Omental fat pad (tissue), 4 donors: ENCODE measurements around the gene RPRD1B. TPM values are rescaled to one million over a fixed set of nuclear protein-coding genes. Genes with fewer than 3 reads are reported as not detected.
A peak's percentile ranks its signal among the peaks of the same experiment; 100 is the strongest.

Experiments
- ATAC-seq: fragments of 150-250 bp; one replicate; pipeline ENCODE4 v1.9.1; 2016; ENCODE audit warnings: mild to moderate bottlenecking, moderate library complexity; ENCODE audit not compliant: low FRiP score
- DNase-seq: peaks from one replicate; pipeline ENCODE4 v3.0.0-alpha.2; 2019; ENCODE audit warnings: low spot score
- CTCF ChIP-seq, 3 donors: fragments of 450-650 bp; IDR thresholded peaks; one replicate each; pipeline ENCODE4 v1.5.1; 2016 to 2017; ENCODE audit warnings: antibody characterized with exemption in 3 of 3, mild to moderate bottlenecking in 3 of 3, moderate library complexity in 2 of 3
- total RNA-seq, 4 donors: library from RNA; depleted of rRNA; stranded (reverse); fragments of >200 nt; gene quantifications; one replicate each; pipeline ENCODE4 v1.1.0, GENCODE V29; 2016

Gene RPRD1B
- total RNA-seq = 10 to 100 TPM; 24.1 to 33.5 (median 28.2) TPM

GRCh38 chr20:38033330-38034107, at the start of gene RPRD1B, which contains the start of gene TTI1:
RPRD1B (plus strand) TSS chr20:38033746; CDS start chr20:38033948, 202 bp downstream.
TTI1 (minus strand) TSS chr20:38033456; CDS start chr20:38013816, 19,640 bp downstream.
- TF ChIP-seq CTCF (IDR thresholded peaks at IDR 0.05) = no peak
- ATAC-seq = peak; percentile 91
- DNase-seq = peak; percentile 80

- ATAC-seq = no peak
- no peak for TF ChIP-seq CTCF (IDR thresholded peaks at IDR 0.05)
- no peak for DNase-seq
Observed at GRCh38 chr20:37984018-37984785, 49.3 kb upstream of the RPRD1B start.

GRCh38 chr20:37986044-37986858, 47.3 kb upstream of the RPRD1B start:
- no peak for ATAC-seq
- no peak for TF ChIP-seq CTCF (IDR thresholded peaks at IDR 0.05)
- no peak for DNase-seq

GRCh38 chr20:37986873-37987601, 46.5 kb upstream of the RPRD1B start:
- DNase-seq (no peak), ATAC-seq (no peak)
- no peak for TF ChIP-seq CTCF (IDR thresholded peaks at IDR 0.05)

GRCh38 chr20:37987602-37988290, 45.8 kb upstream of the RPRD1B start:
- DNase-seq = no peak
- TF ChIP-seq CTCF (IDR thresholded peaks at IDR 0.05) = no peak
- ATAC-seq = no peak
